ENCODE data around the gene CSNK2A1. TPM values are rescaled to one million over a fixed set of nuclear protein-coding genes. Genes with fewer than 3 reads are reported as not detected.
"Not testable (repeated sequence)": the region's sequence is repeated elsewhere in the genome, so short reads cannot be mapped to it uniquely, and the experiment has no call there.

The CSNK2A1 gene
- total RNA-seq, 1 experiment from 2014 or later: 229 TPM

GRCh38 chr20:478010-478948 lies 65.3 kb downstream of the CSNK2A1 start:
- Histone ChIP-seq H3K4ac (ENCODE audit: low read depth, low read length) (no peak overlapping the region), H2AK5ac (ENCODE audit: insufficient read length, low read length) (no peak overlapping the region), H3K14ac (ENCODE audit: insufficient read depth, low read length) (no peak overlapping the region), H3K27ac (ENCODE audit: insufficient read length, low read depth, low read length) (no peak overlapping the region), H3T11ph (ENCODE audit: low read length) (no peak overlapping the region), H3K23ac (ENCODE audit: insufficient read length, low read depth, low read length) (no peak overlapping the region), H4K91ac (ENCODE audit: insufficient read length, low read depth, low read length) (no peak overlapping the region), H4K20me1 (ENCODE audit: control insufficient read depth, insufficient read depth, insufficient read length) (no peaks in the 10 kb centered on the region), H3K18ac (ENCODE audit: insufficient read length, low read depth, low read length) (no peak overlapping the region), H2BK15ac (ENCODE audit: low read depth, low read length) (no peak overlapping the region), H2BK5ac (ENCODE audit: insufficient read length, low read length) (no peak overlapping the region), H2BK120ac (ENCODE audit: low read depth, low read length, poor library complexity, severe bottlenecking) (no peak overlapping the region), H3K23me2 (ENCODE audit: insufficient read length, low read depth, low read length, poor library complexity, severe bottlenecking) (no peaks in the 10 kb centered on the region), H3K79me1 (ENCODE audit: insufficient read depth, low read depth, low read length, poor library complexity, severe bottlenecking) (peaks cover 4% of the 10 kb centered on the region), H2AFZ (ENCODE audit: low read length) (no peak overlapping the region), H3K4me2 (ENCODE audit: insufficient read depth, insufficient read length, low read length) (no peak overlapping the region), H3K79me2 (ENCODE audit: insufficient read depth, low read length) (no peaks in the 10 kb centered on the region), H4K8ac (replicated peaks; ENCODE audit: insufficient read length, low read depth, low read length) (no peak overlapping the region), H3K27me3 (ENCODE audit: insufficient read depth, low read length) (no peaks in the 10 kb centered on the region), H3K9me3 (ENCODE audit: control insufficient read depth, low read depth, low read length) (peaks cover 7% of the 10 kb centered on the region), H3K9ac (ENCODE audit: extremely low read depth, insufficient read length, low read length) (no peak overlapping the region), H4K5ac (ENCODE audit: insufficient read length, low read depth, low read length) (no peak overlapping the region), H2BK20ac (ENCODE audit: low read depth, low read length, poor library complexity, severe bottlenecking) (no peak overlapping the region), H3K4me1 (ENCODE audit: insufficient read depth, low read length) (no peaks in the 10 kb centered on the region), H2BK12ac (ENCODE audit: insufficient read length, low read depth, low read length) (no peak overlapping the region), H3K56ac (ENCODE audit: insufficient read length, low read depth, low read length) (no peak overlapping the region)
- Mint-ChIP-seq H3K4me3 (no peak overlapping the region), H3K27ac (peak overlapping the region in 1 of 3 experiments; percentile 46; a peak in 1 of 7 replicates), H3K9me3 (peaks cover 1 to 8% of the 10 kb centered on the region in 2 experiments), H3K36me3 (ENCODE audit: insufficient read depth in 1 of 3, low read depth in 3 of 3) (peaks cover 30 to 83% (median 60%) of the 10 kb centered on the region in 3 experiments), H3K27me3 (ENCODE audit: low read depth) (peaks cover 3% of the 10 kb centered on the region), H3K4me1 (no peaks in the 10 kb centered on the region)
- no peak for TF ChIP-seq CTCF (conservative IDR thresholded peaks at IDR 0.05)
- DNase-seq: no peak
- WGBS (ENCODE audit: extremely low coverage, insufficient read length, low lambda C conversion rate): no CpG with 5 or more reads among the region's 8 CpGs

- WGBS (ENCODE audit: extremely low coverage, insufficient read length, low lambda C conversion rate): no CpG with 5 or more reads among the region's 6 CpGs
- H2BK15ac ChIP-seq (ENCODE audit: low read depth, low read length); H3K56ac ChIP-seq (ENCODE audit: insufficient read length, low read depth, low read length); H2BK20ac ChIP-seq (ENCODE audit: low read depth, low read length, poor library complexity, severe bottlenecking); H3K23ac ChIP-seq (ENCODE audit: insufficient read length, low read depth, low read length); H3K4me1 Mint-ChIP-seq; H3K4me2 ChIP-seq (ENCODE audit: insufficient read depth, insufficient read length, low read length); H2AK5ac ChIP-seq (ENCODE audit: insufficient read length, low read length); H4K5ac ChIP-seq (ENCODE audit: insufficient read length, low read depth, low read length); H3K27ac Mint-ChIP-seq; H3K14ac ChIP-seq (ENCODE audit: insufficient read depth, low read length); H3K4me3 Mint-ChIP-seq; DNase-seq; H3K79me1 ChIP-seq (ENCODE audit: insufficient read depth, low read depth, low read length, poor library complexity, severe bottlenecking); H4K91ac ChIP-seq (ENCODE audit: insufficient read length, low read depth, low read length); H2BK5ac ChIP-seq (ENCODE audit: insufficient read length, low read length); H4K20me1 ChIP-seq (ENCODE audit: control insufficient read depth, insufficient read depth, insufficient read length); H3K4ac ChIP-seq (ENCODE audit: low read depth, low read length); H3K9ac ChIP-seq (ENCODE audit: extremely low read depth, insufficient read length, low read length); H3K23me2 ChIP-seq (ENCODE audit: insufficient read length, low read depth, low read length, poor library complexity, severe bottlenecking); H3K27ac ChIP-seq (ENCODE audit: insufficient read length, low read depth, low read length); H4K8ac ChIP-seq (replicated peaks; ENCODE audit: insufficient read length, low read depth, low read length); H3K4me1 ChIP-seq (ENCODE audit: insufficient read depth, low read length); H3K18ac ChIP-seq (ENCODE audit: insufficient read length, low read depth, low read length); H2AFZ ChIP-seq (ENCODE audit: low read length); H3T11ph ChIP-seq (ENCODE audit: low read length); H2BK12ac ChIP-seq (ENCODE audit: insufficient read length, low read depth, low read length); H3K27me3 ChIP-seq (ENCODE audit: insufficient read depth, low read length); H2BK120ac ChIP-seq (ENCODE audit: low read depth, low read length, poor library complexity, severe bottlenecking); H3K79me2 ChIP-seq (ENCODE audit: insufficient read depth, low read length): not testable (repeated sequence)
- H3K9me3 ChIP-seq (ENCODE audit: control insufficient read depth, low read depth, low read length): peaks cover 20% of the 10 kb centered on the region
- H3K9me3 Mint-ChIP-seq: peaks cover 15 to 21% of the 10 kb centered on the region in 2 experiments
- peaks cover 28 to 78% (median 49%) of the 10 kb centered on the region in 3 experiments; a peak in 6 of 7 replicates for H3K36me3 Mint-ChIP-seq (ENCODE audit: insufficient read depth in 1 of 3, low read depth in 3 of 3)
- peaks cover 11% of the 10 kb centered on the region for H3K27me3 Mint-ChIP-seq (ENCODE audit: low read depth)
These were observed 66.9 kb downstream of the CSNK2A1 start for GRCh38 chr20:476561-477249.
